ENCODE data around the gene MYCL. TPM values are rescaled to one million over a fixed set of nuclear protein-coding genes. Genes with fewer than 3 reads are reported as not detected.

Gene MYCL
- total RNA-seq, 4 donors from 2014 or later, result 9.9 to 28.4 (median 14.0) TPM

- H3K36me3 ChIP-seq, result no peaks in the 10 kb centered on the region
- no peaks in the 10 kb centered on the region for H3K9me3 ChIP-seq
- no peak for DNase-seq
- no peak overlapping the region for H3K4me3 ChIP-seq
- no peaks in the 10 kb centered on the region for H3K27me3 ChIP-seq
- H3K27ac ChIP-seq, result no peak overlapping the region
- no peak for TF ChIP-seq POLR2A (IDR thresholded peaks at IDR 0.05)
- TF ChIP-seq CTCF (IDR thresholded peaks at IDR 0.05), result no peak
- H3K4me1 ChIP-seq, result peaks cover 0 to 8% (median 0%) of the 10 kb centered on the region in 4 donors
Observed at GRCh38 chr1:39890273-39890672, 11.4 kb downstream of the MYCL start.

GRCh38 chr1:39886757-39887231 lies 14.9 kb downstream of the MYCL start:
- no peaks in the 10 kb centered on the region for H3K36me3 ChIP-seq
- H3K4me1 ChIP-seq, result peaks cover under 1 to 14% (median 5%) of the 10 kb centered on the region in 4 donors
- no peak overlapping the region for H3K4me3 ChIP-seq
- H3K27ac ChIP-seq, result no peak overlapping the region
- H3K9me3 ChIP-seq, result no peaks in the 10 kb centered on the region
- no peak for TF ChIP-seq POLR2A (IDR thresholded peaks at IDR 0.05)
- TF ChIP-seq CTCF (IDR thresholded peaks at IDR 0.05), result no peak
- no peaks in the 10 kb centered on the region for H3K27me3 ChIP-seq
- DNase-seq, result no peak

GRCh38 chr1:39885516-39885915 lies 16.2 kb downstream of the MYCL start:
- no peak for DNase-seq
- H3K9me3 ChIP-seq, result no peaks in the 10 kb centered on the region
- no peak overlapping the region for H3K27ac ChIP-seq
- peaks cover 2 to 21% (median 7%) of the 10 kb centered on the region in 4 donors for H3K4me1 ChIP-seq
- TF ChIP-seq CTCF (IDR thresholded peaks at IDR 0.05), result no peak
- no peak for TF ChIP-seq POLR2A (IDR thresholded peaks at IDR 0.05)
- no peaks in the 10 kb centered on the region for H3K36me3 ChIP-seq
- H3K27me3 ChIP-seq, result no peaks in the 10 kb centered on the region
- no peak overlapping the region for H3K4me3 ChIP-seq

- peak overlapping the region; percentile 82 to 98 (median 96) for H3K4me3 ChIP-seq
Observed at GRCh38 chr1:39882152-39882551, 19.6 kb downstream of the MYCL start.

GRCh38 chr1:39877980-39878956 lies 23.4 kb downstream of the MYCL start:
- Histone ChIP-seq H3K27me3 (no peaks in the 10 kb centered on the region), H3K36me3 (no peaks in the 10 kb centered on the region), H3K4me3 (no peak overlapping the region), H3K4me1 (peaks cover 2 to 21% (median 9%) of the 10 kb centered on the region in 4 donors), H3K9me3 (no peaks in the 10 kb centered on the region), H3K27ac (no peak overlapping the region)
- TF ChIP-seq POLR2A (IDR thresholded peaks at IDR 0.05) (no peak), CTCF (IDR thresholded peaks at IDR 0.05) (no peak)
- DNase-seq, result no peak

More at GRCh38 chr1:39882152-39882551, 19.6 kb downstream of the MYCL start:
- H3K36me3 ChIP-seq, result no peaks in the 10 kb centered on the region
- no peaks in the 10 kb centered on the region for H3K27me3 ChIP-seq
- H3K27ac ChIP-seq, result no peak overlapping the region
- H3K9me3 ChIP-seq, result no peaks in the 10 kb centered on the region
- peaks cover 2 to 26% (median 7%) of the 10 kb centered on the region in 4 donors for H3K4me1 ChIP-seq
- no peak for TF ChIP-seq POLR2A (IDR thresholded peaks at IDR 0.05)
- no peak for TF ChIP-seq CTCF (IDR thresholded peaks at IDR 0.05)
- DNase-seq, result no peak
